GM21515 (cell line): ENCODE data around the gene MYT1.
"Not testable (repeated sequence)": the region's sequence is repeated elsewhere in the genome, so short reads cannot be mapped to it uniquely, and the experiment has no call there.

Experiments used
- ATAC-seq: cut with Tn5 transposase; IDR thresholded peaks from one replicate; pipeline ENCODE4 v1.9.1; 2021; ENCODE audit not compliant: unreplicated experiment

The MYT1 gene

GRCh38 chr20:64228751-64229506 lies 64.7 kb downstream of the MYT1 start:
- no peak for ATAC-seq

- ATAC-seq, result no peak
Observed at GRCh38 chr20:64229507-64230061, 65.3 kb downstream of the MYT1 start.

GRCh38 chr20:64230461-64231145 lies 66.4 kb downstream of the MYT1 start:
- ATAC-seq, result no peak

GRCh38 chr20:64231621-64232550 lies 67.6 kb downstream of the MYT1 start:
- ATAC-seq, result no peak

- no peak for ATAC-seq
Observed at GRCh38 chr20:64232794-64233193, 68.5 kb downstream of the MYT1 start.

- no peak for ATAC-seq
Observed at GRCh38 chr20:64233725-64234124, 69.5 kb downstream of the MYT1 start.

- ATAC-seq, result no peak
Observed at GRCh38 chr20:64234291-64234791, 70.1 kb downstream of the MYT1 start.

GRCh38 chr20:64234921-64235565 lies 70.8 kb downstream of the MYT1 start:
- not testable (repeated sequence) for ATAC-seq

GRCh38 chr20:64236137-64237088 lies 72.2 kb downstream of the MYT1 start:
- ATAC-seq, result no peak

- no peak for ATAC-seq
Observed at GRCh38 chr20:64237316-64237715, 73.1 kb downstream of the MYT1 start.

- no peak for ATAC-seq
Observed at GRCh38 chr20:64238115-64238825, 74.0 kb downstream of the MYT1 start.

GRCh38 chr20:64238851-64239387 lies 74.7 kb downstream of the MYT1 start:
- ATAC-seq, result no peak

- no peak for ATAC-seq
Observed at GRCh38 chr20:64239449-64240242, 75.4 kb downstream of the MYT1 start.

- ATAC-seq, result no peak
Observed at GRCh38 chr20:64240243-64241015, 76.2 kb downstream of the MYT1 start.

GRCh38 chr20:64241061-64241460 lies 76.8 kb downstream of the MYT1 start:
- no peak for ATAC-seq

- no peak for ATAC-seq
Observed at GRCh38 chr20:64242003-64242796, 77.9 kb downstream of the MYT1 start.
